SK-N-SH treated with all-trans-retinoic acid at 6 μM for 48 hours (cell line): ENCODE data around the gene TMBIM1.

ENCODE experiments used
- CSDC2 ChIP-seq: fragments of 250-450 bp; sonication (Bioruptor Pico); IDR thresholded peaks from 2 replicates; pipeline ENCODE4 v1.5.0; 2020; ENCODE audit warnings: mild to moderate bottlenecking, moderate library complexity
- ZNF565 ChIP-seq: fragments of 450-650 bp; formaldehyde crosslinking; conservative IDR thresholded peaks from 2 replicates; pipeline ENCODE4 v1.5.0; 2020; ENCODE audit warnings: low read depth, mild to moderate bottlenecking, moderate library complexity

GRCh38 chr2:218313356-218313755 lies 21.1 kb upstream of the TMBIM1 start:
- TF ChIP-seq ZNF565 (CRISPR knock-in tag) (no peak), CSDC2 (CRISPR knock-in tag) (no peak)
